ENCODE results near the gene OXER1.

DNA sequence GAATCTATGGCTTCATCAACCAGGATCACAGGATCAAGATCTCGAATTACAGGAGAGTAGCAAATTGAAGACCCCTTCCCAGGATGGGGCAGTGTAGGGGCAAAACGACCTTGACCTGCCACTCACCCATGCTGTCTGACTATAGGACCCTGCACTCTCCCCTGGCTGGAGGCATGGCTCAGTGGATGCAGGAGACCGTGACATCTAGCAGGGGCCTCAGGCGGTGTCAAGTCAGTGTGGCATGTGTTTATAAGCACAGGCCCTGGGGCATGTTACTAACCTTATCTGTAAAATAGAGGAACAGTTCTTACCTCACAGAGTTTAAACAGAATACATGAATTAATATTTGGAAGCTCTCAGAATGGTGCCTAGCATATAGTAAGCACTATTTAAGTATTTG lies 24.9 kb upstream of the OXER1 start:
- TF ChIP-seq, protein P1, sequence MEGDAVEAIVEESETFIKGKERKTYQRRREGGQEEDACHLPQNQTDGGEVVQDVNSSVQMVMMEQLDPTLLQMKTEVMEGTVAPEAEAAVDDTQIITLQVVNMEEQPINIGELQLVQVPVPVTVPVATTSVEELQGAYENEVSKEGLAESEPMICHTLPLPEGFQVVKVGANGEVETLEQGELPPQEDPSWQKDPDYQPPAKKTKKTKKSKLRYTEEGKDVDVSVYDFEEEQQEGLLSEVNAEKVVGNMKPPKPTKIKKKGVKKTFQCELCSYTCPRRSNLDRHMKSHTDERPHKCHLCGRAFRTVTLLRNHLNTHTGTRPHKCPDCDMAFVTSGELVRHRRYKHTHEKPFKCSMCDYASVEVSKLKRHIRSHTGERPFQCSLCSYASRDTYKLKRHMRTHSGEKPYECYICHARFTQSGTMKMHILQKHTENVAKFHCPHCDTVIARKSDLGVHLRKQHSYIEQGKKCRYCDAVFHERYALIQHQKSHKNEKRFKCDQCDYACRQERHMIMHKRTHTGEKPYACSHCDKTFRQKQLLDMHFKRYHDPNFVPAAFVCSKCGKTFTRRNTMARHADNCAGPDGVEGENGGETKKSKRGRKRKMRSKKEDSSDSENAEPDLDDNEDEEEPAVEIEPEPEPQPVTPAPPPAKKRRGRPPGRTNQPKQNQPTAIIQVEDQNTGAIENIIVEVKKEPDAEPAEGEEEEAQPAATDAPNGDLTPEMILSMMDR (conservative IDR thresholded peaks at IDR 0.05; ENCODE audit: low read depth, low read length): no peak
- no peak for TF ChIP-seq EZH2 (IDR thresholded peaks at IDR 0.05; ENCODE audit: borderline replicate concordance, low read depth, low read length, poor library complexity, severe bottlenecking)

All from A673 (cell line).